Lung (tissue), 12 donors: ENCODE data around the gene MSANTD2. TPM values are rescaled to one million over a fixed set of nuclear protein-coding genes. Genes with fewer than 3 reads are reported as not detected.
A peak's percentile ranks its signal among the peaks of the same experiment; 100 is the strongest.

Experiments
- ATAC-seq: fragments of 200-7000 bp; cut with Tn5 transposase; one replicate; pipeline ENCODE4 v1.9.1; 2020; ENCODE audit warnings: moderate number of reproducible peaks; ENCODE audit not compliant: insufficient read depth, low FRiP score
- DNase-seq, 3 donors: peaks; one replicate each; pipeline ENCODE4 v3.0.0-alpha.2; 2013 to 2017
- H3K27ac ChIP-seq, 2 donors: one replicate each; pipeline ENCODE4 v1.5.1; 2013; ENCODE audit warnings: mild to moderate bottlenecking in 2 of 2, moderate library complexity in 2 of 2, control low read depth in 1 of 2, inconsistent platforms in 1 of 2, low read depth in 1 of 2, low read length in 1 of 2
- H3K27me3 ChIP-seq, 3 donors: one replicate each; pipeline ENCODE4 v1.5.1; 2013; ENCODE audit warnings: low read length in 2 of 3; ENCODE audit not compliant: control insufficient read depth in 3 of 3, insufficient read depth in 3 of 3
- H3K36me3 ChIP-seq, 4 donors: one replicate each; pipeline ENCODE4 v1.5.1; 2013; ENCODE audit warnings: low read length in 4 of 4, mild to moderate bottlenecking in 1 of 4, moderate library complexity in 1 of 4; ENCODE audit not compliant: control insufficient read depth in 4 of 4, insufficient read depth in 4 of 4
- H3K4me1 ChIP-seq, 5 donors: one replicate each; pipeline ENCODE4 v1.5.1; 2013; ENCODE audit warnings: low read length in 5 of 5, mild to moderate bottlenecking in 2 of 5, moderate library complexity in 1 of 5; ENCODE audit not compliant: control insufficient read depth in 5 of 5, insufficient read depth in 5 of 5
- H3K4me3 ChIP-seq: one replicate; pipeline ENCODE4 v1.5.1; 2013; ENCODE audit warnings: mild to moderate bottlenecking, control low read depth, moderate library complexity
- H3K9ac ChIP-seq, 2 donors: one replicate each; pipeline ENCODE4 v1.5.1; 2013; ENCODE audit warnings: low read length in 2 of 2, control low read depth in 1 of 2; ENCODE audit not compliant: insufficient read depth in 1 of 2
- H3K9me3 ChIP-seq, 4 donors: one replicate each; pipeline ENCODE4 v1.5.1; 2013; ENCODE audit warnings: low read length in 3 of 4, mild to moderate bottlenecking in 1 of 4, moderate library complexity in 1 of 4; ENCODE audit not compliant: control insufficient read depth in 4 of 4, insufficient read depth in 3 of 4
- WGBS, 2 donors: extraction: QIAGEN DNeasy Blood & Tissue Kit; methylation state at CpG; one replicate each; pipeline ENCODE4 v1.1.7; 2013; 5-methylcytosine and 5-hydroxymethylcytosine counted together
- polyA plus RNA-seq, 2 donors: library from polyadenylated mRNA; stranded (reverse); fragments of 200-250 nt; gene quantifications; one replicate each; pipeline ENCODE4 v1.2.1, GENCODE V29; 2013
- total RNA-seq, 2 donors: library from RNA; depleted of rRNA in 1 of 2; stranded (reverse); fragments of >200 nt in 1 of 2; gene quantifications; one replicate each; pipeline ENCODE4 v1.2.1, GENCODE V29; 2014 to 2021
- TF ChIP-seq, protein P1 (sequence below): IDR thresholded peaks from 2 replicates; pipeline ENCODE4 v1.5.1; 2012; ENCODE audit warnings: mild to moderate bottlenecking; ENCODE audit errors: control extremely low read depth, extremely low read depth
- donor health status: control.
- donor health status: control.
- donor health status: Bipolar disorder and iron deficiency.
- donor health status: healthy.
- donor health status: DM: yes; HTN: yes; CAD: no.

The MSANTD2 gene
- total and polyA plus RNA-seq, 4 donors: 3.9 to 33.6 (median 15.7) TPM

- Histone ChIP-seq H3K4me3 (no peak overlapping the region), H3K27me3 (no peaks in the 10 kb centered on the region), H3K27ac (no peak overlapping the region), H3K9ac (no peak overlapping the region), H3K4me1 (peaks cover 0 to 13% (median 0%) of the 10 kb centered on the region in 5 donors), H3K36me3 (peaks cover 0 to 4% (median 0%) of the 10 kb centered on the region in 4 donors), H3K9me3 (no peaks in the 10 kb centered on the region)
- no peak for DNase-seq
- TF ChIP-seq, protein P1, sequence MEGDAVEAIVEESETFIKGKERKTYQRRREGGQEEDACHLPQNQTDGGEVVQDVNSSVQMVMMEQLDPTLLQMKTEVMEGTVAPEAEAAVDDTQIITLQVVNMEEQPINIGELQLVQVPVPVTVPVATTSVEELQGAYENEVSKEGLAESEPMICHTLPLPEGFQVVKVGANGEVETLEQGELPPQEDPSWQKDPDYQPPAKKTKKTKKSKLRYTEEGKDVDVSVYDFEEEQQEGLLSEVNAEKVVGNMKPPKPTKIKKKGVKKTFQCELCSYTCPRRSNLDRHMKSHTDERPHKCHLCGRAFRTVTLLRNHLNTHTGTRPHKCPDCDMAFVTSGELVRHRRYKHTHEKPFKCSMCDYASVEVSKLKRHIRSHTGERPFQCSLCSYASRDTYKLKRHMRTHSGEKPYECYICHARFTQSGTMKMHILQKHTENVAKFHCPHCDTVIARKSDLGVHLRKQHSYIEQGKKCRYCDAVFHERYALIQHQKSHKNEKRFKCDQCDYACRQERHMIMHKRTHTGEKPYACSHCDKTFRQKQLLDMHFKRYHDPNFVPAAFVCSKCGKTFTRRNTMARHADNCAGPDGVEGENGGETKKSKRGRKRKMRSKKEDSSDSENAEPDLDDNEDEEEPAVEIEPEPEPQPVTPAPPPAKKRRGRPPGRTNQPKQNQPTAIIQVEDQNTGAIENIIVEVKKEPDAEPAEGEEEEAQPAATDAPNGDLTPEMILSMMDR: no peak
- ATAC-seq: no peak
- 91 to 94% methylated on average over 3 of the region's 3 CpGs for WGBS, 2 donors
Observed at GRCh38 chr11:124804884-124805283, 4.7 kb upstream of the MSANTD2 start.

- Histone ChIP-seq H3K4me1 (peaks cover 0 to 24% (median 7%) of the 10 kb centered on the region in 5 donors), H3K9ac (peak overlapping the region in 1 of 2 donors; percentile 86), H3K4me3 (no peak overlapping the region), H3K36me3 (peaks cover 0 to 3% (median 0%) of the 10 kb centered on the region in 4 donors), H3K9me3 (no peaks in the 10 kb centered on the region), H3K27ac (no peak overlapping the region), H3K27me3 (no peaks in the 10 kb centered on the region)
- peak in 1 of 3 donors; percentile 4 for DNase-seq
- no peak for ATAC-seq
- TF ChIP-seq, protein P1: no peak
- 72 to 82% methylated on average over 8 of the region's 8 CpGs for WGBS, 2 donors
Observed at GRCh38 chr11:124801636-124802312, 1.6 kb upstream of the MSANTD2 start.

- Histone ChIP-seq H3K9ac (peak overlapping the region; percentile 50 to 86), H3K27me3 (no peaks in the 10 kb centered on the region), H3K36me3 (peaks cover 0 to 3% (median 0%) of the 10 kb centered on the region in 4 donors), H3K4me1 (peaks cover 0 to 24% (median 7%) of the 10 kb centered on the region in 5 donors), H3K9me3 (no peaks in the 10 kb centered on the region), H3K27ac (peak overlapping the region; percentile 96 to 100), H3K4me3 (no peak overlapping the region)
- 4 to 7% methylated on average over 8 of the region's 8 CpGs for WGBS, 2 donors
- TF ChIP-seq, protein P1: no peak
- no peak for ATAC-seq
- peak in 2 of 3 donors; percentile 15 to 46 for DNase-seq
Observed at GRCh38 chr11:124801014-124801413, 808 bp upstream of the MSANTD2 start.
